Amniotic epithelial cell (primary cell): ENCODE results near the gene PIP5K1B.

Source experiments
- DNase-seq: peaks from one replicate; pipeline ENCODE4 v3.0.0-alpha.2; 2010; ENCODE audit warnings: low read depth

PIP5K1B gene

GRCh38 chr9:68859347-68859746 lies 154.3 kb downstream of the PIP5K1B start:
- DNase-seq: no peak

- no peak for DNase-seq
Observed at GRCh38 chr9:68860419-68860818, 155.4 kb downstream of the PIP5K1B start.

- DNase-seq: no peak
Observed at GRCh38 chr9:68861436-68861835, 156.4 kb downstream of the PIP5K1B start.

- DNase-seq: no peak
Observed at GRCh38 chr9:68867066-68867465, 162.0 kb downstream of the PIP5K1B start.

- no peak for DNase-seq
Observed at GRCh38 chr9:68869022-68869421, 164.0 kb downstream of the PIP5K1B start.

- no peak for DNase-seq
Observed at GRCh38 chr9:68870086-68870485, 165.0 kb downstream of the PIP5K1B start.

GRCh38 chr9:68871236-68871635 lies 166.2 kb downstream of the PIP5K1B start:
- DNase-seq: no peak

- no peak for DNase-seq
Observed at GRCh38 chr9:68872026-68872501, 167.0 kb downstream of the PIP5K1B start.

GRCh38 chr9:68873179-68873578 lies 168.1 kb downstream of the PIP5K1B start:
- no peak for DNase-seq

GRCh38 chr9:68876273-68876672 lies 171.2 kb downstream of the PIP5K1B start:
- DNase-seq: no peak

GRCh38 chr9:68876681-68877080 lies 171.6 kb downstream of the PIP5K1B start:
- no peak for DNase-seq

- no peak for DNase-seq
Observed at GRCh38 chr9:68877219-68877618, 172.2 kb downstream of the PIP5K1B start.

- DNase-seq: no peak
Observed at GRCh38 chr9:68878450-68878849, 173.4 kb downstream of the PIP5K1B start.

GRCh38 chr9:68883224-68883623 lies 178.2 kb downstream of the PIP5K1B start:
- DNase-seq: no peak

GRCh38 chr9:68887232-68887631 lies 182.2 kb downstream of the PIP5K1B start:
- no peak for DNase-seq

- DNase-seq: no peak
Observed at GRCh38 chr9:68894502-68894901, 189.5 kb downstream of the PIP5K1B start.

GRCh38 chr9:68895741-68896478 lies 190.9 kb downstream of the PIP5K1B start:
- DNase-seq: no peak

GRCh38 chr9:68896486-68896885 lies 191.4 kb downstream of the PIP5K1B start:
- no peak for DNase-seq

GRCh38 chr9:68897577-68898145 lies 192.6 kb downstream of the PIP5K1B start:
- no peak for DNase-seq

- no peak for DNase-seq
Observed at GRCh38 chr9:68898781-68899439, 193.9 kb downstream of the PIP5K1B start.

- DNase-seq: no peak
Observed at GRCh38 chr9:68904454-68904853, 199.4 kb downstream of the PIP5K1B start.

- DNase-seq: no peak
Observed at GRCh38 chr9:68905129-68905528, 200.1 kb downstream of the PIP5K1B start.

- no peak for DNase-seq
Observed at GRCh38 chr9:68907910-68908309, 202.9 kb downstream of the PIP5K1B start.
